GM13976 (cell line): ENCODE data around the gene RABEP1.

Experiments
- DNase-seq: peaks from one replicate; pipeline ENCODE4 v3.0.0; 2012; ENCODE audit warnings: low spot score
- CTCF ChIP-seq: IDR thresholded peaks from 2 replicates; pipeline ENCODE4 v1.5.1; 2012; ENCODE audit warnings: borderline replicate concordance, mild to moderate bottlenecking; ENCODE audit not compliant: insufficient read depth; ENCODE audit errors: extremely low read depth, missing control alignments, control extremely low read depth
- in situ Hi-C: fragments of 300-500 bp; cut with MboI; formaldehyde crosslinking; loops from one replicate; pipeline ENCODE4 v1.12.0; 2022; ENCODE audit warnings: low sequenced_read_pairs, mixed read lengths, inconsistent platforms; ENCODE audit not compliant: unreplicated experiment

Gene RABEP1

DNA sequence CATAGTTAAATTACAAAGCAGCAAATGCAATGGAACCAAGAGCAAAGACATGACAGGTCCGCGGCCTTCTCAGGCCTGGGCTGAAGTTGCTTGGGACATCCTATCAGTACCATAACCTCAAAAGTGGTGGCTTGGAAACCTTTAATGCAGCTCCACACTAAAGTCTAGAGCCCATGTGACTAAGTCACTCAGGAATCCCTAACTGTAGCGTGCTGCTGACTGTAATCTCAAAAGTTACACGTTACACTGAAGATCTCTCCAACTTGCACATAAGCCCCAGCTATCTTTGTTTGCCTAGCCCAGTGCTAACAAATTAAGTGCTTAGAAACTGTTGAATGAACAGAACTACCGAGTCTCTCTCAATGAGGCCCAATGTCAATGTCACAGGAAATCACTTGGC lies 109.6 kb downstream of the RABEP1 start:
- in situ Hi-C loops: no loop called here
- no peak for TF ChIP-seq CTCF
- no peak for DNase-seq

- no peak for DNase-seq
- no peak for TF ChIP-seq CTCF
- in situ Hi-C loops: no loop called here
Measured at GRCh38 chr17:5396612-5397011, 114.5 kb downstream of the RABEP1 start.

GRCh38 chr17:5399767-5400166 lies 117.7 kb downstream of the RABEP1 start:
- in situ Hi-C loops: no loop called here
- no peak for DNase-seq
- TF ChIP-seq CTCF: no peak

DNA sequence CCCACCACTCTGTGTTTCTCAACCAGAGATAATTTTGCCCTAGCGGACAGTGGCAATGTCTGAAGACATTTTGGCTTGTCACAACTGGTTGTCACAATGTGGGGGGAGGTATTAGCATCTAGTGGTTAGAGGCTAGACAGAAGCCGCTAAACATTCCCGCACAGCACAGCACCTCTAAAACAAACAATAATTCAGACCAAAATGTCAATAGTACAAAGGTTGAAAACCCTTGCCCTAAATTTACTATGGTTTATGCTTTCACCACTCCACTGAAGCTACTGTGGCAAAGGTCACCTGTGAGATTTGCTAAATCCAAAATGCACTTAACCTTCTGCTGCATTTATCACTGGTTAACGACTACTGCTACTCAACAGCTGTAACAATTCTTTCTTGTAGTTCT lies 123.3 kb downstream of the RABEP1 start:
- in situ Hi-C loops: no loop called here
- TF ChIP-seq CTCF: no peak
- DNase-seq: no peak

- no peak for DNase-seq
- no peak for TF ChIP-seq CTCF
- in situ Hi-C loops: no loop called here
Measured at GRCh38 chr17:5408186-5408585, 126.1 kb downstream of the RABEP1 start.

DNA sequence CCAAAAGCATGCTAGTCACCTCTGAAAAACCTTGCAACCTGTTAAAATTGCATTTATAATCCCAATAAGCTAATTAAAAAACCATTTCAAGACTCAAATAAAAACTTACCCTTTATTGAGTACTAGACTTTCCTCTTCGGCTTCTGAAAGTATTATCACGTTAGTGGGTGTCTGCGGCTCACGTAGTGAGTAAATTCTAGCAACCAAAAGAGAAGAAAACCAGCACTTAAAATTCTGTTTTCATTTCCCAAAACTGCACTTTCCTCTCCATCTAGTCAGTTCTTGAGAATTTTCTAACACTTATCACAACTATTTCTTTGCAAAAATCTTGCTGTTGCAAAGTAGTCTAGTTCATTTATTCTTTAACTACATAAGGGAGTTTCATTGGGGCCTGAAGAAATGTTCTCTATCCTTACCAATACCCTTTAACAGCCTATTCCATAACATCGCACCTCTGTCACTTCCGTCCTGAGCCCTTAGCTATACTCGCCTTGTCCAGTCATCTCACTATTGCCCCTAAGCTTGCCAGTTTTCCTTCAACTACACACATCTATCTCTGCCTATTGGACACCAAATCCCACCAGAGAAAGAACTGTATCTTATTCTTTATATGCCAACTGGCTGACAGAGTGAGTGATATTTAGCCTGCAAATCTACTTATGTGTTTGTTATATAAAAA lies 128.6 kb downstream of the RABEP1 start:
- peak; percentile 27 for DNase-seq
- TF ChIP-seq CTCF: no peak
- in situ Hi-C loops: no loop called here

- in situ Hi-C loops: no loop called here
- no peak for TF ChIP-seq CTCF
- no peak for DNase-seq
Measured at GRCh38 chr17:5413682-5414081, 131.6 kb downstream of the RABEP1 start.
